Measurements from ENCODE around the gene USP24. TPM values are rescaled to one million over a fixed set of nuclear protein-coding genes. Genes with fewer than 3 reads are reported as not detected.

USP24 gene
- polyA plus RNA-seq, 1 of the 3 experiments (the other 2 are of a cell fraction) = 8.1 TPM

- TF ChIP-seq USF2 (IDR thresholded peaks at IDR 0.05; ENCODE audit: borderline replicate concordance, low read depth, low read length) = no peak
These were observed 25.1 kb downstream of the USP24 start (continued) for GRCh38 chr1:55190109-55190508.

DNA sequence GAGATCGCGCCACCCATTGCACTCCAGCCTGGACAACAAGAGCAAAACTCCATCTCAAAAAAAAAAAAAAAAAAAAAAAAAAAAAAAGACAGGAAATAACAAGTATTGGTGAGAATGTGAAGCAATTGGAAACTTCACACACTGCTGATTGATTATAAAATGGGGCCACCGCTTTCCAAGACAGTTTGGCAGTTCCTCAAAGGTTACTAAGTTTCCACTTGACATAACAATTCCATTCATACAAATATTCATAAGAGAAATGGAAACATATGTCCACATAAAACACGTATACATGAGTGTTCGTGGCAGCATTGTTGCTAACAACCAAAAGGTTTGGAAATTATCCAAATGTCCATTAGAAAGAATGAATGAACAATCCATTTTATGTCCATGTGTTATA is 26.3 kb downstream of the USP24 start:
- Histone ChIP-seq H3K9me3 (peaks cover 8% of the 10 kb centered on the region), H3F3A (replicated peaks; ENCODE audit: insufficient read depth) (no peaks in the 10 kb centered on the region), H2AFZ (ENCODE audit: low read depth) (no peak overlapping the region), H3K27me3 (ENCODE audit: insufficient read depth) (no peaks in the 10 kb centered on the region), H3K9ac (no peak overlapping the region), H3K4me3 (ENCODE audit: low read depth in 2 of 2, low read length in 1 of 2) (no peak overlapping the region), H3K36me3 (replicated peaks in 1 of 2; ENCODE audit: control insufficient read depth in 1 of 2, insufficient read depth in 2 of 2, low read length in 1 of 2) (peaks cover 3 to 10% of the 10 kb centered on the region in 2 experiments), H3K9me2 (no peaks in the 10 kb centered on the region), H3K4me1 (ENCODE audit: control insufficient read depth in 1 of 2, insufficient read depth in 2 of 2, low read depth in 1 of 2, low read length in 1 of 2) (no peaks in the 10 kb centered on the region; a peak in 1 of 4 replicates), H3K4me2 (no peak overlapping the region), H4K20me1 (ENCODE audit: insufficient read depth) (peaks cover 9% of the 10 kb centered on the region; the same call in 1 of the 2 replicates), H3K27ac (ENCODE audit: low read depth in 2 of 2, low read length in 1 of 2) (no peak overlapping the region), H3K79me2 (ENCODE audit: insufficient read depth) (peaks cover 97% of the 10 kb centered on the region)
- CTCF ChIA-PET = no interaction called here
- no peak for TF ChIP-seq MXI1 (IDR thresholded peaks at IDR 0.05; ENCODE audit: low read depth, low read length)
- TF ChIP-seq NFIC (IDR thresholded peaks at IDR 0.05; ENCODE audit: borderline replicate concordance) = no peak
- TF ChIP-seq SMC3 (IDR thresholded peaks at IDR 0.05; ENCODE audit: low read depth, low read length) = no peak
- TF ChIP-seq RCOR1 (IDR thresholded peaks at IDR 0.05; ENCODE audit: low read length) = no peak
- no peak for TF ChIP-seq CHD2 (IDR thresholded peaks at IDR 0.05; ENCODE audit: low read length, partially characterized antibody)
- TF ChIP-seq TCF12 (IDR thresholded peaks at IDR 0.05) = no peak
- no peak for DNase-seq
- POLR2A ChIA-PET = no interaction called here
- WGBS (ENCODE audit: low lambda C conversion rate) = 99% methylated on average over 5 of the region's 5 CpGs

GRCh38 chr1:55185832-55186231 is 29.3 kb downstream of the USP24 start:
- Histone ChIP-seq H3K27ac (ENCODE audit: low read depth in 2 of 2, low read length in 1 of 2) (no peak overlapping the region), H3K4me1 (ENCODE audit: control insufficient read depth in 1 of 2, insufficient read depth in 2 of 2, low read depth in 1 of 2, low read length in 1 of 2) (no peaks in the 10 kb centered on the region), H3K4me2 (no peak overlapping the region), H2AFZ (ENCODE audit: low read depth) (no peak overlapping the region), H3K9ac (no peak overlapping the region), H3K9me2 (no peaks in the 10 kb centered on the region), H3K36me3 (replicated peaks in 1 of 2; ENCODE audit: control insufficient read depth in 1 of 2, insufficient read depth in 2 of 2, low read length in 1 of 2) (peaks cover 0 to 21% of the 10 kb centered on the region in 2 experiments), H3K4me3 (ENCODE audit: low read depth in 2 of 2, low read length in 1 of 2) (no peak overlapping the region), H3K27me3 (ENCODE audit: insufficient read depth) (no peaks in the 10 kb centered on the region), H4K20me1 (ENCODE audit: insufficient read depth) (peaks cover 11% of the 10 kb centered on the region; the same call in 1 of the 2 replicates), H3K9me3 (peaks cover 12% of the 10 kb centered on the region), H3K79me2 (ENCODE audit: insufficient read depth) (peaks cover 99% of the 10 kb centered on the region), H3F3A (replicated peaks; ENCODE audit: insufficient read depth) (no peaks in the 10 kb centered on the region)
- WGBS (ENCODE audit: low lambda C conversion rate) = 92% methylated on average over 2 of the region's 2 CpGs
- TF ChIP-seq RAD21 (IDR thresholded peaks at IDR 0.05; ENCODE audit: low read length) (no peak), PBX3 (IDR thresholded peaks at IDR 0.05) (no peak), MAX (IDR thresholded peaks at IDR 0.05; ENCODE audit: low read depth) (no peak), POLR2AphosphoS5 (IDR thresholded peaks at IDR 0.05; ENCODE audit: low read depth, low read length) (no peak), CTCF (IDR thresholded peaks at IDR 0.05) (no peak), YY1 (IDR thresholded peaks at IDR 0.05; ENCODE audit: low read depth) (no peak), SMC3 (IDR thresholded peaks at IDR 0.05; ENCODE audit: low read depth, low read length) (no peak)
- TF ChIP-seq, protein P1, sequence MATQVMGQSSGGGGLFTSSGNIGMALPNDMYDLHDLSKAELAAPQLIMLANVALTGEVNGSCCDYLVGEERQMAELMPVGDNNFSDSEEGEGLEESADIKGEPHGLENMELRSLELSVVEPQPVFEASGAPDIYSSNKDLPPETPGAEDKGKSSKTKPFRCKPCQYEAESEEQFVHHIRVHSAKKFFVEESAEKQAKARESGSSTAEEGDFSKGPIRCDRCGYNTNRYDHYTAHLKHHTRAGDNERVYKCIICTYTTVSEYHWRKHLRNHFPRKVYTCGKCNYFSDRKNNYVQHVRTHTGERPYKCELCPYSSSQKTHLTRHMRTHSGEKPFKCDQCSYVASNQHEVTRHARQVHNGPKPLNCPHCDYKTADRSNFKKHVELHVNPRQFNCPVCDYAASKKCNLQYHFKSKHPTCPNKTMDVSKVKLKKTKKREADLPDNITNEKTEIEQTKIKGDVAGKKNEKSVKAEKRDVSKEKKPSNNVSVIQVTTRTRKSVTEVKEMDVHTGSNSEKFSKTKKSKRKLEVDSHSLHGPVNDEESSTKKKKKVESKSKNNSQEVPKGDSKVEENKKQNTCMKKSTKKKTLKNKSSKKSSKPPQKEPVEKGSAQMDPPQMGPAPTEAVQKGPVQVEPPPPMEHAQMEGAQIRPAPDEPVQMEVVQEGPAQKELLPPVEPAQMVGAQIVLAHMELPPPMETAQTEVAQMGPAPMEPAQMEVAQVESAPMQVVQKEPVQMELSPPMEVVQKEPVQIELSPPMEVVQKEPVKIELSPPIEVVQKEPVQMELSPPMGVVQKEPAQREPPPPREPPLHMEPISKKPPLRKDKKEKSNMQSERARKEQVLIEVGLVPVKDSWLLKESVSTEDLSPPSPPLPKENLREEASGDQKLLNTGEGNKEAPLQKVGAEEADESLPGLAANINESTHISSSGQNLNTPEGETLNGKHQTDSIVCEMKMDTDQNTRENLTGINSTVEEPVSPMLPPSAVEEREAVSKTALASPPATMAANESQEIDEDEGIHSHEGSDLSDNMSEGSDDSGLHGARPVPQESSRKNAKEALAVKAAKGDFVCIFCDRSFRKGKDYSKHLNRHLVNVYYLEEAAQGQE (IDR thresholded peaks at IDR 0.05; ENCODE audit: low read depth, low read length) = no peak
- ChIA-PET POLR2A (no interaction called here), CTCF (no interaction called here)
- no peak for DNase-seq
